HEK293 (cell line): ENCODE data around the gene ABHD17B.

Experiments used
- CTCF ChIA-PET: fragments of 350-600 bp; formaldehyde crosslinking; extraction: SDS; loops from one replicate; lab custom pipeline; 2021; ENCODE audit warnings: antibody characterized with exemption; lab: Yijun Ruan, JAX
- POLR2A ChIA-PET: fragments of 300-600 bp; formaldehyde crosslinking; extraction: SDS; loops from one replicate; lab custom pipeline; 2020; ENCODE audit warnings: antibody characterized with exemption, inconsistent platforms; lab: Yijun Ruan, JAX
- H3K27ac ChIP-seq: fragments of 200-500 bp; sonication (Bioruptor generic); 2 replicates; pipeline ENCODE4 v1.5.1; 2014; ENCODE audit warnings: low read depth, low read length, control low read depth, inconsistent platforms; ENCODE audit errors: extremely low read depth
- H3K36me3 ChIP-seq, 2 experiments: fragments of 200-500 bp in 1 of 2; sonication (Bioruptor generic) in 1 of 2; 1 replicate in 1 of 2; 2 replicates in 1 of 2; pipeline ENCODE4 v1.5.1; 2014 to 2017; ENCODE audit warnings: inconsistent platforms in 2 of 2, low read length in 2 of 2; ENCODE audit not compliant: control insufficient read depth in 2 of 2, insufficient read depth in 1 of 2
- H3K4me1 ChIP-seq: fragments of 200-500 bp; sonication (Bioruptor generic); 2 replicates; pipeline ENCODE4 v1.5.1; 2014; ENCODE audit warnings: mild to moderate bottlenecking, low read length, inconsistent platforms; ENCODE audit not compliant: control insufficient read depth, insufficient read depth
- H3K4me3 ChIP-seq: 2 replicates; pipeline ENCODE4 v1.5.1; 2011; ENCODE audit warnings: low read depth, mild to moderate bottlenecking, control low read depth, low read length, moderate library complexity
- H3K9me3 ChIP-seq: fragments of 200-500 bp; sonication (Bioruptor generic); 2 replicates; pipeline ENCODE4 v1.5.1; 2014; ENCODE audit warnings: low read depth, low read length, inconsistent platforms; ENCODE audit not compliant: control insufficient read depth, insufficient read depth
- GFI1B ChIP-seq: fragments of 450-650 bp; formaldehyde crosslinking; IDR thresholded peaks from 2 replicates; pipeline ENCODE4 v1.5.1; 2016; ENCODE audit warnings: missing biosample characterization, missing genetic modification characterization
- HOXC10 ChIP-seq: sonication (generic); formaldehyde crosslinking; IDR thresholded peaks from 2 replicates; pipeline ENCODE4 v1.8.1; 2023; ENCODE audit warnings: mild to moderate bottlenecking, missing genetic modification reagents
- KLF16 ChIP-seq: fragments of 450-650 bp; formaldehyde crosslinking; IDR thresholded peaks from 2 replicates; pipeline ENCODE4 v1.5.1; 2017; ENCODE audit warnings: missing biosample characterization, missing genetic modification characterization
- PRDM10 ChIP-seq: fragments of 450-650 bp; formaldehyde crosslinking; IDR thresholded peaks from 2 replicates; pipeline ENCODE4 v1.5.1; 2016; ENCODE audit warnings: missing biosample characterization, missing genetic modification characterization
- TCF7L2 ChIP-seq: IDR thresholded peaks from 2 replicates; pipeline ENCODE4 v1.6.1; 2011; ENCODE audit warnings: low read depth, mild to moderate bottlenecking, inconsistent platforms, low read length, moderate library complexity, borderline replicate concordance
- YY1 ChIP-seq: fragments of 450-650 bp; formaldehyde crosslinking; IDR thresholded peaks from 2 replicates; pipeline ENCODE4 v1.5.1; 2018; ENCODE audit warnings: missing biosample characterization, missing genetic modification characterization
- ZEB2 ChIP-seq: fragments of 450-650 bp; formaldehyde crosslinking; IDR thresholded peaks from 2 replicates; pipeline ENCODE4 v1.5.1; 2016; ENCODE audit warnings: missing biosample characterization, missing genetic modification characterization
- ZIC2 ChIP-seq: fragments of 450-650 bp; formaldehyde crosslinking; IDR thresholded peaks from 2 replicates; pipeline ENCODE4 v1.5.1; 2016; ENCODE audit warnings: missing biosample characterization, missing genetic modification characterization
- ZNF10 ChIP-seq: fragments of 450-650 bp; formaldehyde crosslinking; IDR thresholded peaks from 2 replicates; pipeline ENCODE4 v1.5.1; 2017; ENCODE audit warnings: missing biosample characterization, missing genetic modification characterization
- ZNF114 ChIP-seq: fragments of 450-650 bp; formaldehyde crosslinking; IDR thresholded peaks from 2 replicates; pipeline ENCODE4 v1.5.0; 2017; ENCODE audit warnings: missing biosample characterization, missing genetic modification characterization
- ZNF133 ChIP-seq: fragments of 450-650 bp; formaldehyde crosslinking; IDR thresholded peaks from 2 replicates; pipeline ENCODE4 v1.5.1; 2016; ENCODE audit warnings: missing biosample characterization, missing genetic modification characterization
- ZNF2 ChIP-seq: fragments of 450-650 bp; formaldehyde crosslinking; IDR thresholded peaks from 2 replicates; pipeline ENCODE4 v1.5.1; 2016; ENCODE audit warnings: missing biosample characterization, missing genetic modification characterization
- ZNF366 ChIP-seq: fragments of 450-650 bp; formaldehyde crosslinking; conservative IDR thresholded peaks from 2 replicates; pipeline ENCODE4 v1.5.1; 2016; ENCODE audit warnings: missing biosample characterization, missing genetic modification characterization
- ZNF391 ChIP-seq: fragments of 450-650 bp; formaldehyde crosslinking; IDR thresholded peaks from 2 replicates; pipeline ENCODE4 v1.5.1; 2016; ENCODE audit warnings: low read depth, missing biosample characterization, missing genetic modification characterization, borderline replicate concordance
- ZNF423 ChIP-seq: fragments of 450-650 bp; formaldehyde crosslinking; IDR thresholded peaks from 2 replicates; pipeline ENCODE4 v1.5.1; 2016; ENCODE audit warnings: missing biosample characterization, missing genetic modification characterization
- ZNF510 ChIP-seq: fragments of 450-650 bp; formaldehyde crosslinking; IDR thresholded peaks from 2 replicates; pipeline ENCODE4 v1.5.1; 2018; ENCODE audit warnings: mild to moderate bottlenecking, missing genetic modification characterization, missing biosample characterization; ENCODE audit not compliant: insufficient replicate concordance
- ZNF560 ChIP-seq: fragments of 450-650 bp; formaldehyde crosslinking; IDR thresholded peaks from 2 replicates; pipeline ENCODE4 v1.5.1; 2017; ENCODE audit warnings: missing biosample characterization, missing genetic modification characterization, borderline replicate concordance
- ZNF580 ChIP-seq: fragments of 450-650 bp; formaldehyde crosslinking; IDR thresholded peaks from 2 replicates; pipeline ENCODE4 v1.5.1; 2016; ENCODE audit warnings: missing biosample characterization, missing genetic modification characterization
- ZNF585B ChIP-seq: fragments of 450-650 bp; formaldehyde crosslinking; IDR thresholded peaks from 2 replicates; pipeline ENCODE4 v1.5.1; 2016; ENCODE audit warnings: missing biosample characterization, missing genetic modification characterization
- ZNF600 ChIP-seq: fragments of 450-650 bp; formaldehyde crosslinking; IDR thresholded peaks from 2 replicates; pipeline ENCODE4 v1.5.1; 2016; ENCODE audit warnings: missing biosample characterization, missing genetic modification characterization
- ZNF776 ChIP-seq: fragments of 450-650 bp; formaldehyde crosslinking; IDR thresholded peaks from 2 replicates; pipeline ENCODE4 v1.5.0; 2017; ENCODE audit warnings: missing biosample characterization, missing genetic modification characterization, borderline replicate concordance
- ZNF791 ChIP-seq: fragments of 450-650 bp; formaldehyde crosslinking; IDR thresholded peaks from 2 replicates; pipeline ENCODE4 v1.5.1; 2016; ENCODE audit warnings: missing biosample characterization, missing genetic modification characterization
- TF ChIP-seq, protein P1 (sequence below): fragments of 450-650 bp; formaldehyde crosslinking; IDR thresholded peaks from 2 replicates; pipeline ENCODE4 v1.5.1; 2016; ENCODE audit warnings: missing biosample characterization, missing genetic modification characterization

The ABHD17B gene

DNA sequence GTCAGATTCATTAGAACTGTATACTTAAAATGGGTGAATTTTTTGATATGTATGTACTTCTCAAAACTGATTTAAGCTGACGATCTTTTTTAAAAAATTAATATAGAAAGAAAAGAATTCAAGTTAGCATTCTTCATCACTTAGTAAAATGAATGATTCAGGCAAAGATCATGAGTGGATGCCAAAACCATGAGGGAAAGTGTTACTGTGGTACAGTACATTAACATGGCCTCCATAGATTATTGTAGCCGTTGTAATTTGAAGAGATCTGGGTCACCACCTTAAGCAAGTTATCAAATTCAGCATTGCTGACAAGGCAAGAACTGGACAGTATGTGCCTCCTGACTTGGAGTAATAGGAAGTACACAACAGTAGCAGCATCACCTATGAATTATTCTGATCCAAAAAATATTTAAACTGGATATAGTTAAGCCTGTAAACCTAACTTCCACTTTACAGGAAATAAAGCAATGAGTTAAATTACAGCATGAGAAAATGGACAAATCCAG lies 30.1 kb upstream of the ABHD17B start (continued):
- TF ChIP-seq, protein P1, sequence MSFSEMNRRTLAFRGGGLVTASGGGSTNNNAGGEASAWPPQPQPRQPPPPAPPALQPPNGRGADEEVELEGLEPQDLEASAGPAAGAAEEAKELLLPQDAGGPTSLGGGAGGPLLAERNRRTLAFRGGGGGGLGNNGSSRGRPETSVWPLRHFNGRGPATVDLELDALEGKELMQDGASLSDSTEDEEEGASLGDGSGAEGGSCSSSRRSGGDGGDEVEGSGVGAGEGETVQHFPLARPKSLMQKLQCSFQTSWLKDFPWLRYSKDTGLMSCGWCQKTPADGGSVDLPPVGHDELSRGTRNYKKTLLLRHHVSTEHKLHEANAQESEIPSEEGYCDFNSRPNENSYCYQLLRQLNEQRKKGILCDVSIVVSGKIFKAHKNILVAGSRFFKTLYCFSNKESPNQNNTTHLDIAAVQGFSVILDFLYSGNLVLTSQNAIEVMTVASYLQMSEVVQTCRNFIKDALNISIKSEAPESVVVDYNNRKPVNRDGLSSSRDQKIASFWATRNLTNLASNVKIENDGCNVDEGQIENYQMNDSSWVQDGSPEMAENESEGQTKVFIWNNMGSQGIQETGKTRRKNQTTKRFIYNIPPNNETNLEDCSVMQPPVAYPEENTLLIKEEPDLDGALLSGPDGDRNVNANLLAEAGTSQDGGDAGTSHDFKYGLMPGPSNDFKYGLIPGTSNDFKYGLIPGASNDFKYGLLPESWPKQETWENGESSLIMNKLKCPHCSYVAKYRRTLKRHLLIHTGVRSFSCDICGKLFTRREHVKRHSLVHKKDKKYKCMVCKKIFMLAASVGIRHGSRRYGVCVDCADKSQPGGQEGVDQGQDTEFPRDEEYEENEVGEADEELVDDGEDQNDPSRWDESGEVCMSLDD (tag by site-specific recombination) = no peak
- TF ChIP-seq TCF7L2 = no peak
- no peak for TF ChIP-seq HOXC10
- TF ChIP-seq ZNF366 (tag by site-specific recombination) = no peak
- no peak for TF ChIP-seq ZEB2
- no peak for TF ChIP-seq ZNF585B (tag by site-specific recombination)
- TF ChIP-seq ZNF114 (tag by site-specific recombination) = no peak
- no peak for TF ChIP-seq KLF16 (tag by site-specific recombination)
- no peak for TF ChIP-seq GFI1B

- no peak overlapping the region for H3K4me3 ChIP-seq
- ChIA-PET CTCF (interaction anchor here (1.0 kb wide), 1 partner anchor 131 kb away, joined by 4 read pairs; no protein-coding TSS in a partner anchor), POLR2A (interaction anchor here (2.0 kb wide), 1 partner anchor 27 kb away, joined by 6 read pairs; the partner anchor contains the start of genes ABHD17B and C9orf85)
- no peaks in the 10 kb centered on the region for H3K4me1 ChIP-seq
- no peaks in the 10 kb centered on the region for H3K9me3 ChIP-seq
- TF ChIP-seq ZNF133 (tag by site-specific recombination) (no peak), ZNF510 (tag by site-specific recombination) (no peak), ZIC2 (tag by site-specific recombination) (no peak), ZNF423 (tag by site-specific recombination) (no peak), YY1 (no peak), ZNF10 (tag by site-specific recombination) (no peak), ZNF580 (tag by site-specific recombination) (no peak), ZNF114 (tag by site-specific recombination) (no peak), PRDM10 (tag by site-specific recombination) (no peak), ZNF2 (tag by site-specific recombination) (no peak), ZNF791 (tag by site-specific recombination) (no peak), ZNF776 (tag by site-specific recombination) (no peak), ZNF560 (no peak), ZNF600 (no peak), ZNF391 (tag by site-specific recombination) (no peak)
- H3K27ac ChIP-seq = no peak overlapping the region
- H3K36me3 ChIP-seq = no peaks in the 10 kb centered on the region
Observed at GRCh38 chr9:71937898-71938297, 26.9 kb upstream of the ABHD17B start.
